Measurements from ENCODE around the gene NUAK2.
A peak's percentile ranks its signal among the peaks of the same experiment; 100 is the strongest.

NUAK2 gene

GRCh38 chr1:205273551-205273982, 48.0 kb downstream of the NUAK2 start:
- DNase-seq (ENCODE audit: low spot score) = peak; percentile 89

GRCh38 chr1:205272536-205272935, 49.0 kb downstream of the NUAK2 start:
- DNase-seq (ENCODE audit: low spot score) = no peak

- DNase-seq (ENCODE audit: low spot score) = no peak
These were observed 49.8 kb downstream of the NUAK2 start for GRCh38 chr1:205271745-205272144.

- DNase-seq (ENCODE audit: low spot score) = no peak
These were observed 50.3 kb downstream of the NUAK2 start for GRCh38 chr1:205271277-205271676.

- no peak for DNase-seq (ENCODE audit: low spot score)
These were observed 50.8 kb downstream of the NUAK2 start for GRCh38 chr1:205270764-205271163.

GRCh38 chr1:205270271-205270670, 51.3 kb downstream of the NUAK2 start:
- DNase-seq (ENCODE audit: low spot score) = no peak

- DNase-seq (ENCODE audit: low spot score) = no peak
These were observed 51.8 kb downstream of the NUAK2 start for GRCh38 chr1:205269711-205270110.

GRCh38 chr1:205268846-205269680, 52.5 kb downstream of the NUAK2 start:
- no peak for DNase-seq (ENCODE audit: low spot score)

- no peak for DNase-seq (ENCODE audit: low spot score)
These were observed 54.1 kb downstream of the NUAK2 start for GRCh38 chr1:205267306-205267902.

- no peak for DNase-seq (ENCODE audit: low spot score)
These were observed 54.8 kb downstream of the NUAK2 start for GRCh38 chr1:205266611-205267305.

- DNase-seq (ENCODE audit: low spot score) = no peak
These were observed 57.9 kb downstream of the NUAK2 start for GRCh38 chr1:205263580-205264190.

- DNase-seq (ENCODE audit: low spot score) = no peak
These were observed 58.8 kb downstream of the NUAK2 start for GRCh38 chr1:205262731-205263171.

- no peak for DNase-seq (ENCODE audit: low spot score)
These were observed 59.4 kb downstream of the NUAK2 start for GRCh38 chr1:205261946-205262691.

GRCh38 chr1:205260948-205261732, 60.4 kb downstream of the NUAK2 start:
- DNase-seq (ENCODE audit: low spot score) = no peak

GRCh38 chr1:205259998-205260397, 61.5 kb downstream of the NUAK2 start:
- no peak for DNase-seq (ENCODE audit: low spot score)

- DNase-seq (ENCODE audit: low spot score) = no peak
These were observed 62.2 kb downstream of the NUAK2 start for GRCh38 chr1:205259324-205259832.

GRCh38 chr1:205258719-205259118, 62.8 kb downstream of the NUAK2 start:
- no peak for DNase-seq (ENCODE audit: low spot score)

- DNase-seq (ENCODE audit: low spot score) = no peak
These were observed 63.3 kb downstream of the NUAK2 start for GRCh38 chr1:205258261-205258691.

- no peak for DNase-seq (ENCODE audit: low spot score)
These were observed 63.8 kb downstream of the NUAK2 start for GRCh38 chr1:205257735-205258134.

- DNase-seq (ENCODE audit: low spot score) = no peak
These were observed 64.5 kb downstream of the NUAK2 start for GRCh38 chr1:205256951-205257625.
